ENCODE results near the gene CD244.

The CD244 gene

GRCh38 chr1:160844447-160845232 is 18.0 kb downstream of the CD244 start:
- DNase-seq, result no peak

- no peak for DNase-seq
Measured at GRCh38 chr1:160841079-160841478, 21.6 kb downstream of the CD244 start.

GRCh38 chr1:160839746-160840145 is 22.9 kb downstream of the CD244 start:
- DNase-seq, result no peak

- DNase-seq, result no peak
Measured at GRCh38 chr1:160838888-160839287, 23.8 kb downstream of the CD244 start.

GRCh38 chr1:160837558-160838205 is 25.0 kb downstream of the CD244 start:
- no peak for DNase-seq

- DNase-seq, result no peak
Measured at GRCh38 chr1:160836981-160837557, 25.6 kb downstream of the CD244 start.

GRCh38 chr1:160836561-160836960 is 26.1 kb downstream of the CD244 start:
- no peak for DNase-seq

GRCh38 chr1:160835751-160836150 is 26.9 kb downstream of the CD244 start:
- no peak for DNase-seq

GRCh38 chr1:160834945-160835565 is 27.6 kb downstream of the CD244 start:
- DNase-seq, result peak; percentile 51

GRCh38 chr1:160830321-160831153 is 32.1 kb downstream of the CD244 start:
- peak; percentile 15 for DNase-seq

- no peak for DNase-seq
Measured at GRCh38 chr1:160829766-160830165, 32.9 kb downstream of the CD244 start.

GRCh38 chr1:160827418-160827817 is 35.3 kb downstream of the CD244 start:
- DNase-seq, result no peak

- DNase-seq, result no peak
Measured at GRCh38 chr1:160826546-160826945, 36.1 kb downstream of the CD244 start.

GRCh38 chr1:160823296-160823695 is 39.4 kb downstream of the CD244 start:
- no peak for DNase-seq

GRCh38 chr1:160821627-160822026 is 41.1 kb downstream of the CD244 start:
- DNase-seq, result no peak

GRCh38 chr1:160819186-160819585 is 43.5 kb downstream of the CD244 start:
- no peak for DNase-seq

GRCh38 chr1:160818207-160818937 is 44.3 kb downstream of the CD244 start:
- DNase-seq, result no peak

- DNase-seq, result no peak
Measured at GRCh38 chr1:160814856-160815255, 47.8 kb downstream of the CD244 start.

- DNase-seq, result no peak
Measured at GRCh38 chr1:160814316-160814715, 48.4 kb downstream of the CD244 start.

GRCh38 chr1:160813215-160813614 is 49.5 kb downstream of the CD244 start:
- no peak for DNase-seq

- DNase-seq, result no peak
Measured at GRCh38 chr1:160811147-160811546, 51.5 kb downstream of the CD244 start.

GRCh38 chr1:160810486-160810885 is 52.2 kb downstream of the CD244 start:
- no peak for DNase-seq

Measured in NCI-H1105 (cell line).